CD4-positive, alpha-beta T cell treated with Interleukin-1 beta for 1 hour (primary cell): Measurements from ENCODE around the gene BEX2.
"Not testable (repeated sequence)": the region's sequence is repeated elsewhere in the genome, so short reads cannot be mapped to it uniquely, and the experiment has no call there.

Experiments used
- DNase-seq, 2 donors: peaks; one replicate each; pipeline ENCODE4 v3.0.0-alpha.2; 2020 to 2022

BEX2 gene

GRCh38 chrX:103310555-103311398 is at the start of gene BEX2:
Gene BEX2 (minus strand): TSS chrX:103310990. CDS start chrX:103309976, 1,014 bp downstream.
- DNase-seq: peak; percentile 85 to 87

GRCh38 chrX:103360092-103360491 is 49.3 kb upstream of the BEX2 start:
- no peak for DNase-seq

- not testable (repeated sequence) for DNase-seq
Measured at GRCh38 chrX:103359605-103360004, 48.8 kb upstream of the BEX2 start.

- DNase-seq: no peak
Measured at GRCh38 chrX:103357871-103358270, 47.1 kb upstream of the BEX2 start.

- no peak for DNase-seq
Measured at GRCh38 chrX:103356858-103357257, 46.1 kb upstream of the BEX2 start.

GRCh38 chrX:103356130-103356798 is 45.5 kb upstream of the BEX2 start, which contains the start of gene TCEAL9:
Gene TCEAL9 (plus strand): TSS chrX:103356506. CDS start chrX:103357685, 1,179 bp downstream.
- no peak for DNase-seq

- no peak for DNase-seq
Measured at GRCh38 chrX:103347682-103348397, 37.0 kb upstream of the BEX2 start.

GRCh38 chrX:103344606-103345005 is 33.8 kb upstream of the BEX2 start:
- no peak for DNase-seq

GRCh38 chrX:103343105-103343504 is 32.3 kb upstream of the BEX2 start:
- peak in 1 of 2 donors; percentile 26 for DNase-seq

- no peak for DNase-seq
Measured at GRCh38 chrX:103338663-103339062, 27.9 kb upstream of the BEX2 start.

- DNase-seq: no peak
Measured at GRCh38 chrX:103330681-103331288, 20.0 kb upstream of the BEX2 start.

- DNase-seq: no peak
Measured at GRCh38 chrX:103329991-103330390, 19.2 kb upstream of the BEX2 start, which contains the start of gene TCEAL7. Gene TCEAL7 (plus strand): TSS chrX:103330239. CDS start chrX:103331404, 1,165 bp downstream.

GRCh38 chrX:103311399-103311780 is 600 bp upstream of the BEX2 start:
- DNase-seq: no peak

GRCh38 chrX:103309860-103310554 is 783 bp downstream of the BEX2 start:
- no peak for DNase-seq

- DNase-seq: not testable (repeated sequence)
Measured at GRCh38 chrX:103305666-103306065, 5.1 kb downstream of the BEX2 start.

GRCh38 chrX:103304705-103305104 is 6.1 kb downstream of the BEX2 start:
- DNase-seq: no peak

GRCh38 chrX:103293118-103293517 is 17.7 kb downstream of the BEX2 start:
- DNase-seq: no peak

GRCh38 chrX:103279624-103280023 is 31.2 kb downstream of the BEX2 start:
- DNase-seq: no peak

GRCh38 chrX:103276581-103277002 is 34.2 kb downstream of the BEX2 start, which contains the start of gene TCEAL5:
Gene TCEAL5 (minus strand): TSS chrX:103276750. CDS start chrX:103274563, 2,187 bp downstream.
- no peak for DNase-seq

GRCh38 chrX:103275947-103276567 is 34.7 kb downstream of the BEX2 start:
- DNase-seq: no peak

- no peak for DNase-seq
Measured at GRCh38 chrX:103274284-103274683, 36.5 kb downstream of the BEX2 start.
